Measurements from ENCODE around the gene SPPL3. TPM values are rescaled to one million over a fixed set of nuclear protein-coding genes. Genes with fewer than 3 reads are reported as not detected.

Gene SPPL3
- total RNA-seq, 1 experiment from 2014 or later = 32.5 TPM

DNA sequence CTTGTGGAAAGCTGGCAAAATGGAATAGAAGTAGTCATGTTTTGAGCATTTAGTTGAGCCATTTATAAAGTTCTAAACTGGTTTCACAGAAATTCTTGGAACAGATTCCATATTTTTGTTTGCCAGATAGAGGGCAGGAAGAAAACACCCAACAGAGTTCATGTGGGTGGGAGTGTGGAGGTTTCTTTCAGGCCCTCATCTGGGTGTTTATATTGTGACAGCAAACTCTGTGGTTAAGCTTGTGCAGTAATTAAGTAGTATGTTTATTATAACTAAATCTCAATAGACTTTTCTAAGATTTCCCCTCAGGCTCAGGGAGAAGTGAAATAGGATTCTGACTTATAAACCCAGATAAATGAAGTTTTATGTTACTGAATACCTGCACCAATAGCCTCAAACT lies 57.4 kb downstream of the SPPL3 start (continued):
- TF ChIP-seq, protein P1, sequence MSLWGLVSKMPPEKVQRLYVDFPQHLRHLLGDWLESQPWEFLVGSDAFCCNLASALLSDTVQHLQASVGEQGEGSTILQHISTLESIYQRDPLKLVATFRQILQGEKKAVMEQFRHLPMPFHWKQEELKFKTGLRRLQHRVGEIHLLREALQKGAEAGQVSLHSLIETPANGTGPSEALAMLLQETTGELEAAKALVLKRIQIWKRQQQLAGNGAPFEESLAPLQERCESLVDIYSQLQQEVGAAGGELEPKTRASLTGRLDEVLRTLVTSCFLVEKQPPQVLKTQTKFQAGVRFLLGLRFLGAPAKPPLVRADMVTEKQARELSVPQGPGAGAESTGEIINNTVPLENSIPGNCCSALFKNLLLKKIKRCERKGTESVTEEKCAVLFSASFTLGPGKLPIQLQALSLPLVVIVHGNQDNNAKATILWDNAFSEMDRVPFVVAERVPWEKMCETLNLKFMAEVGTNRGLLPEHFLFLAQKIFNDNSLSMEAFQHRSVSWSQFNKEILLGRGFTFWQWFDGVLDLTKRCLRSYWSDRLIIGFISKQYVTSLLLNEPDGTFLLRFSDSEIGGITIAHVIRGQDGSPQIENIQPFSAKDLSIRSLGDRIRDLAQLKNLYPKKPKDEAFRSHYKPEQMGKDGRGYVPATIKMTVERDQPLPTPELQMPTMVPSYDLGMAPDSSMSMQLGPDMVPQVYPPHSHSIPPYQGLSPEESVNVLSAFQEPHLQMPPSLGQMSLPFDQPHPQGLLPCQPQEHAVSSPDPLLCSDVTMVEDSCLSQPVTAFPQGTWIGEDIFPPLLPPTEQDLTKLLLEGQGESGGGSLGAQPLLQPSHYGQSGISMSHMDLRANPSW (CRISPR knock-in tag; conservative IDR thresholded peaks at IDR 0.05; ENCODE audit: low read depth) = no peak
- TF ChIP-seq KAT7 (CRISPR knock-in tag; IDR thresholded peaks at IDR 0.05; ENCODE audit: borderline replicate concordance) = no peak
- TF ChIP-seq ESRRA (CRISPR knock-in tag; IDR thresholded peaks at IDR 0.05; ENCODE audit: borderline replicate concordance) = no peak
- no peak for TF ChIP-seq CBFB (CRISPR knock-in tag; IDR thresholded peaks at IDR 0.05; ENCODE audit: low read depth)
- no peak for TF ChIP-seq ZNF423 (CRISPR knock-in tag; IDR thresholded peaks at IDR 0.05)
- TF ChIP-seq, protein P2, sequence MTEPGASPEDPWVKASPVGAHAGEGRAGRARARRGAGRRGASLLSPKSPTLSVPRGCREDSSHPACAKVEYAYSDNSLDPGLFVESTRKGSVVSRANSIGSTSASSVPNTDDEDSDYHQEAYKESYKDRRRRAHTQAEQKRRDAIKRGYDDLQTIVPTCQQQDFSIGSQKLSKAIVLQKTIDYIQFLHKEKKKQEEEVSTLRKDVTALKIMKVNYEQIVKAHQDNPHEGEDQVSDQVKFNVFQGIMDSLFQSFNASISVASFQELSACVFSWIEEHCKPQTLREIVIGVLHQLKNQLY (CRISPR knock-in tag; IDR thresholded peaks at IDR 0.05) = no peak
- TF ChIP-seq TEAD4 (CRISPR knock-in tag; IDR thresholded peaks at IDR 0.05) = no peak
- TF ChIP-seq, protein P3, sequence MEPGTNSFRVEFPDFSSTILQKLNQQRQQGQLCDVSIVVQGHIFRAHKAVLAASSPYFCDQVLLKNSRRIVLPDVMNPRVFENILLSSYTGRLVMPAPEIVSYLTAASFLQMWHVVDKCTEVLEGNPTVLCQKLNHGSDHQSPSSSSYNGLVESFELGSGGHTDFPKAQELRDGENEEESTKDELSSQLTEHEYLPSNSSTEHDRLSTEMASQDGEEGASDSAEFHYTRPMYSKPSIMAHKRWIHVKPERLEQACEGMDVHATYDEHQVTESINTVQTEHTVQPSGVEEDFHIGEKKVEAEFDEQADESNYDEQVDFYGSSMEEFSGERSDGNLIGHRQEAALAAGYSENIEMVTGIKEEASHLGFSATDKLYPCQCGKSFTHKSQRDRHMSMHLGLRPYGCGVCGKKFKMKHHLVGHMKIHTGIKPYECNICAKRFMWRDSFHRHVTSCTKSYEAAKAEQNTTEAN (CRISPR knock-in tag; IDR thresholded peaks at IDR 0.05) = no peak
- no peak for TF ChIP-seq ZNF671 (CRISPR knock-in tag; IDR thresholded peaks at IDR 0.05)

DNA sequence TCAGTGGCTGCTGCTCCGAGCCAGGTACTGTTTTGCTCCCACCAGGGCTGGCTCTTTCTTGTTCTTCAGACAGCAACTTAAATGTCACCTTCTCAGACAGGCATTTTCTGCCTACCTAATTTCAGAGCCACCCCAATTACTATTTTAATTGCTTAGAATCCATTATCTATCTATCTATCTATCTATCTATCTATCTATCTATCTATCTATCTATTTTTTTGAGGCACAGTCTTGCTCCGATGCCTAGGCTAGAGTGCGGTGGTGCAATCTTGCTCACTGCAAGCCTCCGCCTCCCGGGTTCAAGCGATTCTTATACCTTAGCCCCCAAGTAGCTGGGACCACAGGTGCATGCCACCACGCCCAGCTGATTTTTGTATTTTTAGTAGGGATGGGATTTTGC lies 58.5 kb downstream of the SPPL3 start:
- Mint-ChIP-seq H3K4me3 (no peak overlapping the region), H3K27me3 (ENCODE audit: low read depth) (no peaks in the 10 kb centered on the region), H3K4me1 (peaks cover 9% of the 10 kb centered on the region), H3K9me3 (no peaks in the 10 kb centered on the region), H3K27ac (no peak overlapping the region), H3K36me3 (no peaks in the 10 kb centered on the region)
- ChIA-PET CTCF (interaction anchor here (1.9 kb wide), 1 partner anchor 11 kb away, joined by 8 read pairs; no protein-coding TSS in a partner anchor), POLR2A (interaction anchor here (1.8 kb wide), 1 partner anchor 11 kb away, joined by 4 read pairs; no protein-coding TSS in a partner anchor)
- ATAC-seq = no peak
- DNase-seq (ENCODE audit: low spot score) = no peak
- TF ChIP-seq, protein P4, sequence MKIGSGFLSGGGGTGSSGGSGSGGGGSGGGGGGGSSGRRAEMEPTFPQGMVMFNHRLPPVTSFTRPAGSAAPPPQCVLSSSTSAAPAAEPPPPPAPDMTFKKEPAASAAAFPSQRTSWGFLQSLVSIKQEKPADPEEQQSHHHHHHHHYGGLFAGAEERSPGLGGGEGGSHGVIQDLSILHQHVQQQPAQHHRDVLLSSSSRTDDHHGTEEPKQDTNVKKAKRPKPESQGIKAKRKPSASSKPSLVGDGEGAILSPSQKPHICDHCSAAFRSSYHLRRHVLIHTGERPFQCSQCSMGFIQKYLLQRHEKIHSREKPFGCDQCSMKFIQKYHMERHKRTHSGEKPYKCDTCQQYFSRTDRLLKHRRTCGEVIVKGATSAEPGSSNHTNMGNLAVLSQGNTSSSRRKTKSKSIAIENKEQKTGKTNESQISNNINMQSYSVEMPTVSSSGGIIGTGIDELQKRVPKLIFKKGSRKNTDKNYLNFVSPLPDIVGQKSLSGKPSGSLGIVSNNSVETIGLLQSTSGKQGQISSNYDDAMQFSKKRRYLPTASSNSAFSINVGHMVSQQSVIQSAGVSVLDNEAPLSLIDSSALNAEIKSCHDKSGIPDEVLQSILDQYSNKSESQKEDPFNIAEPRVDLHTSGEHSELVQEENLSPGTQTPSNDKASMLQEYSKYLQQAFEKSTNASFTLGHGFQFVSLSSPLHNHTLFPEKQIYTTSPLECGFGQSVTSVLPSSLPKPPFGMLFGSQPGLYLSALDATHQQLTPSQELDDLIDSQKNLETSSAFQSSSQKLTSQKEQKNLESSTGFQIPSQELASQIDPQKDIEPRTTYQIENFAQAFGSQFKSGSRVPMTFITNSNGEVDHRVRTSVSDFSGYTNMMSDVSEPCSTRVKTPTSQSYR (CRISPR knock-in tag; IDR thresholded peaks at IDR 0.05) = no peak
- TF ChIP-seq, protein P5, sequence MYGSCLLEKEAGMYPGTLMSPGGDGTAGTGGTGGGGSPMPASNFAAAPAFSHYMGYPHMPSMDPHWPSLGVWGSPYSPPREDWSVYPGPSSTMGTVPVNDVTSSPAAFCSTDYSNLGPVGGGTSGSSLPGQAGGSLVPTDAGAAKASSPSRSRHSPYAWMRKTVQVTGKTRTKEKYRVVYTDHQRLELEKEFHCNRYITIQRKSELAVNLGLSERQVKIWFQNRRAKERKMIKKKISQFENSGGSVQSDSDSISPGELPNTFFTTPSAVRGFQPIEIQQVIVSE (CRISPR knock-in tag; IDR thresholded peaks at IDR 0.05; ENCODE audit: borderline replicate concordance) = no peak
- TF ChIP-seq, protein P1 (CRISPR knock-in tag; conservative IDR thresholded peaks at IDR 0.05; ENCODE audit: low read depth) = no peak
- TF ChIP-seq TP53 (CRISPR knock-in tag; IDR thresholded peaks at IDR 0.05) (no peak), NR1H2 (CRISPR knock-in tag; IDR thresholded peaks at IDR 0.05) (no peak), NFATC4 (CRISPR knock-in tag; IDR thresholded peaks at IDR 0.05) (no peak), TEAD4 (CRISPR knock-in tag; IDR thresholded peaks at IDR 0.05) (no peak), ZNF219 (CRISPR knock-in tag; IDR thresholded peaks at IDR 0.05; ENCODE audit: borderline replicate concordance) (no peak), NFYB (CRISPR knock-in tag; conservative IDR thresholded peaks at IDR 0.05; ENCODE audit: low read depth) (no peak)
- TF ChIP-seq, protein P6, sequence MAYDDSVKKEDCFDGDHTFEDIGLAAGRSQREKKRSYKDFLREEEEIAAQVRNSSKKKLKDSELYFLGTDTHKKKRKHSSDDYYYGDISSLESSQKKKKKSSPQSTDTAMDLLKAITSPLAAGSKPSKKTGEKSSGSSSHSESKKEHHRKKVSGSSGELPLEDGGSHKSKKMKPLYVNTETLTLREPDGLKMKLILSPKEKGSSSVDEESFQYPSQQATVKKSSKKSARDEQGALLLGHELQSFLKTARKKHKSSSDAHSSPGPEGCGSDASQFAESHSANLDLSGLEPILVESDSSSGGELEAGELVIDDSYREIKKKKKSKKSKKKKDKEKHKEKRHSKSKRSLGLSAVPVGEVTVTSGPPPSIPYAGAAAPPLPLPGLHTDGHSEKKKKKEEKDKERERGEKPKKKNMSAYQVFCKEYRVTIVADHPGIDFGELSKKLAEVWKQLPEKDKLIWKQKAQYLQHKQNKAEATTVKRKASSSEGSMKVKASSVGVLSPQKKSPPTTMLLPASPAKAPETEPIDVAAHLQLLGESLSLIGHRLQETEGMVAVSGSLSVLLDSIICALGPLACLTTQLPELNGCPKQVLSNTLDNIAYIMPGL (CRISPR knock-in tag; IDR thresholded peaks at IDR 0.05) = no peak
- TF ChIP-seq, protein P7, sequence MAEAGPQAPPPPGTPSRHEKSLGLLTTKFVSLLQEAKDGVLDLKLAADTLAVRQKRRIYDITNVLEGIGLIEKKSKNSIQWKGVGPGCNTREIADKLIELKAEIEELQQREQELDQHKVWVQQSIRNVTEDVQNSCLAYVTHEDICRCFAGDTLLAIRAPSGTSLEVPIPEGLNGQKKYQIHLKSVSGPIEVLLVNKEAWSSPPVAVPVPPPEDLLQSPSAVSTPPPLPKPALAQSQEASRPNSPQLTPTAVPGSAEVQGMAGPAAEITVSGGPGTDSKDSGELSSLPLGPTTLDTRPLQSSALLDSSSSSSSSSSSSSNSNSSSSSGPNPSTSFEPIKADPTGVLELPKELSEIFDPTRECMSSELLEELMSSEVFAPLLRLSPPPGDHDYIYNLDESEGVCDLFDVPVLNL (CRISPR knock-in tag; IDR thresholded peaks at IDR 0.05; ENCODE audit: borderline replicate concordance, low read depth) = no peak
- TF ChIP-seq, protein P3 (CRISPR knock-in tag; IDR thresholded peaks at IDR 0.05) = no peak
- TF ChIP-seq, protein P8, sequence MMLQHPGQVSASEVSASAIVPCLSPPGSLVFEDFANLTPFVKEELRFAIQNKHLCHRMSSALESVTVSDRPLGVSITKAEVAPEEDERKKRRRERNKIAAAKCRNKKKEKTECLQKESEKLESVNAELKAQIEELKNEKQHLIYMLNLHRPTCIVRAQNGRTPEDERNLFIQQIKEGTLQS (CRISPR knock-in tag; conservative IDR thresholded peaks at IDR 0.05) = no peak
